ENCODE data around the gene RNF146. TPM values are rescaled to one million over a fixed set of nuclear protein-coding genes. Genes with fewer than 3 reads are reported as not detected.

RNF146 gene, protein sequence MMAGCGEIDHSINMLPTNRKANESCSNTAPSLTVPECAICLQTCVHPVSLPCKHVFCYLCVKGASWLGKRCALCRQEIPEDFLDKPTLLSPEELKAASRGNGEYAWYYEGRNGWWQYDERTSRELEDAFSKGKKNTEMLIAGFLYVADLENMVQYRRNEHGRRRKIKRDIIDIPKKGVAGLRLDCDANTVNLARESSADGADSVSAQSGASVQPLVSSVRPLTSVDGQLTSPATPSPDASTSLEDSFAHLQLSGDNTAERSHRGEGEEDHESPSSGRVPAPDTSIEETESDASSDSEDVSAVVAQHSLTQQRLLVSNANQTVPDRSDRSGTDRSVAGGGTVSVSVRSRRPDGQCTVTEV
- total RNA-seq (48.2 and 48.9 TPM in 2 replicates), polyA plus RNA-seq (28.8 and 33.3 TPM in 2 replicates)

DNA sequence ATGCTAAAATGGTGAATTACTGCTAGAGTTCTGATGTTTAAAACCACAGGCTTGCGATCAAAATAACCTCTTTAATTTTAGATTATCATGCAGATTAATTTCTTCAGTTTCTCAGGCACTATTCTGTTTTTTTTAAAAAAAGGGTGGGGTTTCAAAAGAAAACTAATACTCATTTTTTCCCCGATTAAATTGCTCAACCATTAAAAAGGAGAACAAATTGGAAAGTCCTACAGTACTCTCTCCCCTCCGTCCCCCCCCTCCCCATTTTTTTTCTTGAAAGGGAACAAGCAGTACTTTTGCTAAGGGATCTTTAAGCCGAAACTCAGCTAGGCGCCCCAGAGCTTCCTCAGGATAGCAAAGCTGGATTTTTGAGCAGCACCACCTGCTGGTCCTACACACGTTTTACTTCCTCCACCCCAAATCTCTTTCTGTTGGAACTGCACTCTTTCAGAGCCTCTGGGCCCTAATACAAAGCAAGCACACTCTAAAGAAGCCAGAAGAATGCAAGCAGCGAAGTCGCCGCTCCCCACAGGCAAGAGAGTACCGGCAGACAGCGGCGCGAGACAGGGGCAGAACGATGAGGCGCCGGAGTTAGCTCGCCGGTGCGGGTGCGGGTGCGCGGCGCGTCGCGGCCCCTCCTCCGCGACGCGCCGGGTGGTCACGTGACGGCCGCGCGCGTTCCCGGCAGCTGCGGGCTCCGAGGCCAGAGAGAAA, at the start of gene RNF146:
RNF146 (plus strand) TSS at position 687 of the 714 bp plus-strand sequence. CDS start 13,475 bp downstream, outside the sequence.
- Histone ChIP-seq H3K27ac (peak within 1 kb of the TSS; percentile 100), H2AFZ (peak within 1 kb of the TSS; percentile 82), H3K79me2 (peaks cover 45% of the 10 kb centered on the region), H4K20me1 (ENCODE audit: insufficient read depth, poor library complexity, severe bottlenecking) (peaks cover 36% of the 10 kb centered on the region), H3K4me3 (peak within 1 kb of the TSS; percentile 62), H3K4me1 (ENCODE audit: insufficient read depth) (peaks cover 17% of the 10 kb centered on the region), H3K9me2 (replicated peaks; ENCODE audit: insufficient read depth) (no peaks in the 10 kb centered on the region), H3K36me3 (replicated peaks; ENCODE audit: insufficient read depth, low read depth) (no peaks in the 10 kb centered on the region), H3K27me3 (no peaks in the 10 kb centered on the region), H3K9me3 (ENCODE audit: low read depth) (no peaks in the 10 kb centered on the region), H3K4me2 (peak within 1 kb of the TSS; percentile 82)
- WGBS (ENCODE audit: low lambda C conversion rate, missing lambda C conversion rate): under 1% methylated on average over 40 of the region's 40 CpGs
- no peak for TF ChIP-seq EZH2phosphoT487 (IDR thresholded peaks at IDR 0.05; ENCODE audit: low read depth, severe bottlenecking, unreplicated experiment)
- TF ChIP-seq, protein P1, sequence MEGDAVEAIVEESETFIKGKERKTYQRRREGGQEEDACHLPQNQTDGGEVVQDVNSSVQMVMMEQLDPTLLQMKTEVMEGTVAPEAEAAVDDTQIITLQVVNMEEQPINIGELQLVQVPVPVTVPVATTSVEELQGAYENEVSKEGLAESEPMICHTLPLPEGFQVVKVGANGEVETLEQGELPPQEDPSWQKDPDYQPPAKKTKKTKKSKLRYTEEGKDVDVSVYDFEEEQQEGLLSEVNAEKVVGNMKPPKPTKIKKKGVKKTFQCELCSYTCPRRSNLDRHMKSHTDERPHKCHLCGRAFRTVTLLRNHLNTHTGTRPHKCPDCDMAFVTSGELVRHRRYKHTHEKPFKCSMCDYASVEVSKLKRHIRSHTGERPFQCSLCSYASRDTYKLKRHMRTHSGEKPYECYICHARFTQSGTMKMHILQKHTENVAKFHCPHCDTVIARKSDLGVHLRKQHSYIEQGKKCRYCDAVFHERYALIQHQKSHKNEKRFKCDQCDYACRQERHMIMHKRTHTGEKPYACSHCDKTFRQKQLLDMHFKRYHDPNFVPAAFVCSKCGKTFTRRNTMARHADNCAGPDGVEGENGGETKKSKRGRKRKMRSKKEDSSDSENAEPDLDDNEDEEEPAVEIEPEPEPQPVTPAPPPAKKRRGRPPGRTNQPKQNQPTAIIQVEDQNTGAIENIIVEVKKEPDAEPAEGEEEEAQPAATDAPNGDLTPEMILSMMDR (IDR thresholded peaks at IDR 0.05; ENCODE audit: poor library complexity): peak; percentile 93
- peak; percentile 91 for DNase-seq (ENCODE audit: low spot score)

DNA sequence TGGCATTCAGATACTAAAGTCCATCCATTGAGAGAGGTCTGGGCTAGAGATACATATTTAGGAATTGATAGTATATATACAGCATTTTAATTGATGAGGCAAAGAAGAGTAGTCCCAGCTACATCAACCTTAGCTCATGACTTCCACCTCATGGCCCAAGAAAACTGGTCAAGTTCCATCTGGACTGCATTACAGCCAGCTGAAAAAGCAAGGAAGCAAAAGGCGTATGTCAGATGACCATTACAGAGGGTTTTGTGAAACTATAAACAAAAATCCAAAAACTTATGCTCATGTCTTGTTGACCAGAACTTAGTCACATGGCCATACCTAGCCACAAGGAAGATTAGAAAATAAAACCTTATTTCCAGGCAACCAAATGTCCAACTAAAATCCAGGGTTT, 46.8 kb upstream of the RNF146 start:
- Histone ChIP-seq H3K9me3 (ENCODE audit: low read depth) (no peaks in the 10 kb centered on the region), H3K27me3 (no peaks in the 10 kb centered on the region), H3K27ac (no peak overlapping the region), H4K20me1 (ENCODE audit: insufficient read depth, poor library complexity, severe bottlenecking) (no peaks in the 10 kb centered on the region), H3K4me2 (no peak overlapping the region), H3K79me2 (no peaks in the 10 kb centered on the region), H3K9me2 (replicated peaks; ENCODE audit: insufficient read depth) (no peaks in the 10 kb centered on the region), H3K4me1 (ENCODE audit: insufficient read depth) (no peaks in the 10 kb centered on the region), H3K4me3 (no peak overlapping the region), H2AFZ (no peak overlapping the region), H3K36me3 (replicated peaks; ENCODE audit: insufficient read depth, low read depth) (no peaks in the 10 kb centered on the region)
- 84% methylated on average over 1 of the region's 1 CpG for WGBS (ENCODE audit: low lambda C conversion rate, missing lambda C conversion rate)
- TF ChIP-seq EZH2phosphoT487 (IDR thresholded peaks at IDR 0.05; ENCODE audit: low read depth, severe bottlenecking, unreplicated experiment): no peak
- TF ChIP-seq, protein P1 (IDR thresholded peaks at IDR 0.05; ENCODE audit: poor library complexity): no peak
- TF ChIP-seq EZH2 (IDR thresholded peaks at IDR 0.05; ENCODE audit: borderline replicate concordance): no peak
- no peak for DNase-seq (ENCODE audit: low spot score)

DNA sequence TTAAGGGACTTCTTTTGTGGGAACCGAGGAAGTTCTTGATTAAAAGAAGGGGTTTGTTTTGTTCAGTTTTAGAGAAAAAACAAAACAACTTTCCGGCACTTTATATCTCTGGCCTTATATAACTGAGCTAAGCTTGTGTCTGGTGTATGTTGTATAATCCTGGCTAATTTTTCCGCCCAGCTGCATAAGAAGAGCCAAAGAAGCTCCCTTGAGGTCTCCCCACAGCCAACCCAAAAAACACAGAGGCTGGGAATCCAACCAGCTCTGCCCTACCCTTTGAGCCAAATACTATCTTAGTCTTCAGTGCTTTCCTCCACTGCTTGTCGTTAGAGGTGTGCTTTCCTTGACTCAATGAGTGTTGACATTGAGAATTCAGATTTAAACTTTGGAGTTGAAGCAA, 45.5 kb upstream of the RNF146 start:
- Histone ChIP-seq H3K4me2 (no peak overlapping the region), H3K36me3 (replicated peaks; ENCODE audit: insufficient read depth, low read depth) (no peaks in the 10 kb centered on the region), H3K4me3 (no peak overlapping the region), H4K20me1 (ENCODE audit: insufficient read depth, poor library complexity, severe bottlenecking) (no peaks in the 10 kb centered on the region), H3K9me3 (ENCODE audit: low read depth) (no peaks in the 10 kb centered on the region), H3K27ac (no peak overlapping the region), H3K4me1 (ENCODE audit: insufficient read depth) (no peaks in the 10 kb centered on the region), H3K79me2 (no peaks in the 10 kb centered on the region), H2AFZ (no peak overlapping the region), H3K27me3 (no peaks in the 10 kb centered on the region), H3K9me2 (replicated peaks; ENCODE audit: insufficient read depth) (no peaks in the 10 kb centered on the region)
- 85% methylated on average over 4 of the region's 4 CpGs for WGBS (ENCODE audit: low lambda C conversion rate, missing lambda C conversion rate)
- TF ChIP-seq EZH2 (IDR thresholded peaks at IDR 0.05; ENCODE audit: borderline replicate concordance) (no peak), EZH2phosphoT487 (IDR thresholded peaks at IDR 0.05; ENCODE audit: low read depth, severe bottlenecking, unreplicated experiment) (no peak)
- TF ChIP-seq, protein P1 (IDR thresholded peaks at IDR 0.05; ENCODE audit: poor library complexity): no peak
- DNase-seq (ENCODE audit: low spot score): no peak
